Measurements from ENCODE around the gene GRIK1. TPM values are rescaled to one million over a fixed set of nuclear protein-coding genes. Genes with fewer than 3 reads are reported as not detected.

The GRIK1 gene
- total RNA-seq, 3 donors from 2014 or later, result 0.38 to 0.41 TPM; not detected in 1

DNA sequence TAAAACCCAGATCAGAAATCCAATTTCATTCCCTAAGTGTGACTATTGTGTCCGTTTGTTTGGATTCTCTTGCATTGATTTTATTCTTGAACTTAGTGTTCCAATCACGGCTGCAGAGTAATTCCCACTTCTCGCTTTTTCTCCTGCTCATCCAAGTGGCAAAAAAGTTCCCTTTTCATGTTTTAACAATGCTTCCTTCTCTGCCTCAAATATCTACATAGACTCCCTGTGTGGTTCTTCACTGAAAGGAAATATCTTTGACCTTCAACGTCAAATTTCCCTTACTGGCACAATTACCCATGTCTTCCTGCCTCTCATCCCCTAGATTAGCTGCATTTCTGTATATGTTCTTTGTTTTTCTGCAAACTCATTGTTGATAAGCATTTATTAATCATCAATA, 335.7 kb downstream of the GRIK1 start:
- Histone ChIP-seq H3K4me3 (no peak overlapping the region), H3K9me3 (no peaks in the 10 kb centered on the region), H3K36me3 (ENCODE audit: low read depth) (no peaks in the 10 kb centered on the region), H3K4me1 (ENCODE audit: low read depth) (no peaks in the 10 kb centered on the region)
- intact Hi-C loops (cut with DNase I, micrococcal nuclease), result no loop called here
- TF ChIP-seq, protein P1, sequence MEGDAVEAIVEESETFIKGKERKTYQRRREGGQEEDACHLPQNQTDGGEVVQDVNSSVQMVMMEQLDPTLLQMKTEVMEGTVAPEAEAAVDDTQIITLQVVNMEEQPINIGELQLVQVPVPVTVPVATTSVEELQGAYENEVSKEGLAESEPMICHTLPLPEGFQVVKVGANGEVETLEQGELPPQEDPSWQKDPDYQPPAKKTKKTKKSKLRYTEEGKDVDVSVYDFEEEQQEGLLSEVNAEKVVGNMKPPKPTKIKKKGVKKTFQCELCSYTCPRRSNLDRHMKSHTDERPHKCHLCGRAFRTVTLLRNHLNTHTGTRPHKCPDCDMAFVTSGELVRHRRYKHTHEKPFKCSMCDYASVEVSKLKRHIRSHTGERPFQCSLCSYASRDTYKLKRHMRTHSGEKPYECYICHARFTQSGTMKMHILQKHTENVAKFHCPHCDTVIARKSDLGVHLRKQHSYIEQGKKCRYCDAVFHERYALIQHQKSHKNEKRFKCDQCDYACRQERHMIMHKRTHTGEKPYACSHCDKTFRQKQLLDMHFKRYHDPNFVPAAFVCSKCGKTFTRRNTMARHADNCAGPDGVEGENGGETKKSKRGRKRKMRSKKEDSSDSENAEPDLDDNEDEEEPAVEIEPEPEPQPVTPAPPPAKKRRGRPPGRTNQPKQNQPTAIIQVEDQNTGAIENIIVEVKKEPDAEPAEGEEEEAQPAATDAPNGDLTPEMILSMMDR (IDR thresholded peaks at IDR 0.05), result no peak
- DNase-seq (no peak), ATAC-seq (no peak)

DNA sequence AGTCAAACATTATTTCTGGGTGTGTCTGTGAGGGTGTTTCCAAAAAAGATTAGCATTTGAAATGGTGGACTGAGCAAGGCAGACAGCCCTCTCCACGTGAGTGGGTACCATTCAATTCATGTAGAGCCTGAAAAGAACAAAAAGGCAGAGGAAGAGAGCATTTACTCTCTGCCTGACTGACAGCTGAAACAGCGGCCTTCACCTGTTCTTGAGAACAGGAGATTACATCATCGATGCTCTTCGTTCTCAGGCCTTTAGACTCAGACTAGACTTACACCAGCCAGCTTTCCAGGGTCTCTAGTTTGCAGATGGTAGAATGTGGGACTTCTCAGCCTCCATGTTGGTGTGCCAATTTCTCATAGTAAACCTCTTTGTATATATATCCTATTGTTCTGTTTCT, 338.7 kb downstream of the GRIK1 start:
- intact Hi-C loops (cut with DNase I, micrococcal nuclease), result no loop called here
- ATAC-seq (no peak), DNase-seq (no peak)
- H3K4me3 ChIP-seq, result no peak overlapping the region
- H3K9me3 ChIP-seq, result no peaks in the 10 kb centered on the region
- no peaks in the 10 kb centered on the region for H3K4me1 ChIP-seq (ENCODE audit: low read depth)
- TF ChIP-seq, protein P1 (IDR thresholded peaks at IDR 0.05), result no peak
- no peaks in the 10 kb centered on the region for H3K36me3 ChIP-seq (ENCODE audit: low read depth)

- TF ChIP-seq, protein P1 (IDR thresholded peaks at IDR 0.05), result no peak
- intact Hi-C loops (cut with DNase I, micrococcal nuclease), result no loop called here
- no peak for ATAC-seq
- H3K4me3 ChIP-seq, result no peak overlapping the region
- no peaks in the 10 kb centered on the region for H3K9me3 ChIP-seq
- H3K36me3 ChIP-seq (ENCODE audit: low read depth), result no peaks in the 10 kb centered on the region
- H3K4me1 ChIP-seq (ENCODE audit: low read depth), result no peaks in the 10 kb centered on the region
- DNase-seq, result no peak
Observed at GRCh38 chr21:29586696-29587095, 353.1 kb downstream of the GRIK1 start.

DNA sequence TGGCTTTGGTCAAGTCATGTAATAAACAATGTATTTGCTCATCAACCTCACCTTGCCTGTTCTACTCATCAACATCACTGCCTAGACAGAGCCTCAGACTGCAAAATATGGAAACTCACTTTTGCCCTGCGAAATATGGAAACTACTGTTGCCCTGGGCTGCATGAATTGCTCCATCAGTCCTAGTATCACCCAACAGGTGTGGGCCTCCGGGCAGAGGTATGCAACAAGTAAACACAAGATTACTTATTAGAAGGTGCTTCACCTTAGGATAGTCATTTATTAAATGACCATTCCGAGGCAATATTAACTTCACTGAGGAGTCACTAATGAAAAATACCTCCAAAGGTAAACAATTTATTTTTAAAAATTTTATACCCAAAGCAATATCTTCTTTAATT, 354.3 kb downstream of the GRIK1 start:
- DNase-seq (no peak), ATAC-seq (no peak)
- intact Hi-C loops (cut with DNase I, micrococcal nuclease), result no loop called here
- H3K36me3 ChIP-seq (ENCODE audit: low read depth), result no peaks in the 10 kb centered on the region
- TF ChIP-seq, protein P1 (IDR thresholded peaks at IDR 0.05), result no peak
- H3K4me1 ChIP-seq (ENCODE audit: low read depth), result no peaks in the 10 kb centered on the region
- no peaks in the 10 kb centered on the region for H3K9me3 ChIP-seq
- H3K4me3 ChIP-seq, result no peak overlapping the region

- H3K4me1 ChIP-seq (ENCODE audit: low read depth), result no peaks in the 10 kb centered on the region
- DNase-seq, result no peak
- H3K36me3 ChIP-seq (ENCODE audit: low read depth), result no peaks in the 10 kb centered on the region
- no peak overlapping the region for H3K4me3 ChIP-seq
- ATAC-seq, result no peak
- TF ChIP-seq, protein P1 (IDR thresholded peaks at IDR 0.05), result no peak
- no peaks in the 10 kb centered on the region for H3K9me3 ChIP-seq
- intact Hi-C loops (cut with DNase I, micrococcal nuclease), result no loop called here
Observed at GRCh38 chr21:29583424-29583924, 356.3 kb downstream of the GRIK1 start.

- intact Hi-C loops (cut with DNase I, micrococcal nuclease), result no loop called here
Observed at GRCh38 chr21:29582855-29583254, 356.9 kb downstream of the GRIK1 start.

More at GRCh38 chr21:29582855-29583254, 356.9 kb downstream of the GRIK1 start:
- no peak for DNase-seq
- Histone ChIP-seq H3K4me1 (ENCODE audit: low read depth) (no peaks in the 10 kb centered on the region), H3K9me3 (no peaks in the 10 kb centered on the region), H3K36me3 (ENCODE audit: low read depth) (no peaks in the 10 kb centered on the region), H3K4me3 (no peak overlapping the region)
- TF ChIP-seq, protein P1 (IDR thresholded peaks at IDR 0.05), result no peak
- ATAC-seq, result no peak

Measured in mucosa of descending colon (tissue), 3 donors.